Measurements from ENCODE around the gene SLC35B3.

DNA sequence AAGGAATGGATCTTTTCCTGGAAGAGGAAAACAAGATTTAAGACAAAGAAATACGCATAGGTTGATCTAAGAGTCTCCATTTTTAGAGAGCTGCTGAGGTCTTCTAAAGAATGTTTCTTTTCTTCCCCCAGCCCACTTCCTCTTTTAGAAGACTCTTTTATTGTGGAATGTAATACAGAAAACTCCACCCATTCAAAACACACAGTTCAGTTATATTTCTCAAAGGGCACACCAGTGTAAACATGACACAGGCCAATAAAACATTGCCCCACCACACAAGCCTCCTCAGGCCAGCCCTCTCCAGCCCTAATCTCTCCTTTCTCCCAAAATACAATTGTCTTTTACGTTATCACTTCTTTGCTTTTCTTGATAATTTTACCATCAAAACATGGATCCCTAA lies 42.8 kb downstream of the SLC35B3 start:
- TF ChIP-seq, protein P1, sequence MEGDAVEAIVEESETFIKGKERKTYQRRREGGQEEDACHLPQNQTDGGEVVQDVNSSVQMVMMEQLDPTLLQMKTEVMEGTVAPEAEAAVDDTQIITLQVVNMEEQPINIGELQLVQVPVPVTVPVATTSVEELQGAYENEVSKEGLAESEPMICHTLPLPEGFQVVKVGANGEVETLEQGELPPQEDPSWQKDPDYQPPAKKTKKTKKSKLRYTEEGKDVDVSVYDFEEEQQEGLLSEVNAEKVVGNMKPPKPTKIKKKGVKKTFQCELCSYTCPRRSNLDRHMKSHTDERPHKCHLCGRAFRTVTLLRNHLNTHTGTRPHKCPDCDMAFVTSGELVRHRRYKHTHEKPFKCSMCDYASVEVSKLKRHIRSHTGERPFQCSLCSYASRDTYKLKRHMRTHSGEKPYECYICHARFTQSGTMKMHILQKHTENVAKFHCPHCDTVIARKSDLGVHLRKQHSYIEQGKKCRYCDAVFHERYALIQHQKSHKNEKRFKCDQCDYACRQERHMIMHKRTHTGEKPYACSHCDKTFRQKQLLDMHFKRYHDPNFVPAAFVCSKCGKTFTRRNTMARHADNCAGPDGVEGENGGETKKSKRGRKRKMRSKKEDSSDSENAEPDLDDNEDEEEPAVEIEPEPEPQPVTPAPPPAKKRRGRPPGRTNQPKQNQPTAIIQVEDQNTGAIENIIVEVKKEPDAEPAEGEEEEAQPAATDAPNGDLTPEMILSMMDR (IDR thresholded peaks at IDR 0.05; ENCODE audit: low read depth, low read length) = no peak
- TF ChIP-seq EZH2phosphoT487 (IDR thresholded peaks at IDR 0.05; ENCODE audit: low read depth) = no peak

Measured in OCI-LY3 (cell line).